GM18868 (cell line): ENCODE results near the gene ANP32B.
"Not testable (repeated sequence)": the region's sequence is repeated elsewhere in the genome, so short reads cannot be mapped to it uniquely, and the experiment has no call there.

Experiments
- ATAC-seq: cut with Tn5 transposase; IDR thresholded peaks from one replicate; pipeline ENCODE4 v1.9.1; 2021; ENCODE audit warnings: mild to moderate bottlenecking, moderate library complexity; ENCODE audit not compliant: unreplicated experiment

ANP32B gene

GRCh38 chr9:97962575-97962974 lies 20.6 kb upstream of the ANP32B start:
- ATAC-seq, result no peak

GRCh38 chr9:97963232-97963631 lies 19.9 kb upstream of the ANP32B start:
- no peak for ATAC-seq

GRCh38 chr9:97964901-97965300 lies 18.2 kb upstream of the ANP32B start:
- ATAC-seq, result no peak

- ATAC-seq, result no peak
Measured at GRCh38 chr9:97966493-97966892, 16.6 kb upstream of the ANP32B start.

- ATAC-seq, result no peak
Measured at GRCh38 chr9:97969014-97969413, 14.1 kb upstream of the ANP32B start.

- ATAC-seq, result no peak
Measured at GRCh38 chr9:97970165-97970564, 13.0 kb upstream of the ANP32B start.

GRCh38 chr9:97972753-97973152 lies 10.4 kb upstream of the ANP32B start:
- no peak for ATAC-seq

- no peak for ATAC-seq
Measured at GRCh38 chr9:97975376-97975775, 7.8 kb upstream of the ANP32B start.

- ATAC-seq, result not testable (repeated sequence)
Measured at GRCh38 chr9:97976633-97977032, 6.5 kb upstream of the ANP32B start.

- ATAC-seq, result no peak
Measured at GRCh38 chr9:97978371-97979130, 4.6 kb upstream of the ANP32B start.

- no peak for ATAC-seq
Measured at GRCh38 chr9:97979788-97980478, 3.2 kb upstream of the ANP32B start.

GRCh38 chr9:97980479-97980803 lies 2.7 kb upstream of the ANP32B start:
- no peak for ATAC-seq

- no peak for ATAC-seq
Measured at GRCh38 chr9:97980918-97981845, 2.0 kb upstream of the ANP32B start.

- ATAC-seq, result no peak
Measured at GRCh38 chr9:97981846-97982682, 1.1 kb upstream of the ANP32B start.

GRCh38 chr9:97983589-97984187 lies 547 bp downstream of the ANP32B start:
- ATAC-seq, result peak; percentile 3

GRCh38 chr9:97984188-97985057 lies 1.3 kb downstream of the ANP32B start:
- peak; percentile 20 for ATAC-seq

GRCh38 chr9:97985058-97985861 lies 2.1 kb downstream of the ANP32B start:
- no peak for ATAC-seq

- no peak for ATAC-seq
Measured at GRCh38 chr9:97987487-97987886, 4.3 kb downstream of the ANP32B start.
